ENCODE measurements around the gene SHANK3.

Gene SHANK3

GRCh38 chr22:50698546-50698945, 25.9 kb downstream of the SHANK3 start:
- FAIRE-seq, result no peak
- no peak for DNase-seq (ENCODE audit: low spot score)

GRCh38 chr22:50699001-50699755, 26.6 kb downstream of the SHANK3 start:
- no peak for DNase-seq (ENCODE audit: low spot score)
- FAIRE-seq, result no peak

GRCh38 chr22:50699756-50700386, 27.2 kb downstream of the SHANK3 start:
- DNase-seq (ENCODE audit: low spot score), result no peak
- no peak for FAIRE-seq

GRCh38 chr22:50700387-50701075, 27.9 kb downstream of the SHANK3 start:
- no peak for DNase-seq (ENCODE audit: low spot score)
- no peak for FAIRE-seq

GRCh38 chr22:50701076-50701419, 28.4 kb downstream of the SHANK3 start:
- no peak for DNase-seq (ENCODE audit: low spot score)
- FAIRE-seq, result no peak

GRCh38 chr22:50701428-50702154, 29.0 kb downstream of the SHANK3 start:
- no peak for FAIRE-seq
- no peak for DNase-seq (ENCODE audit: low spot score)

GRCh38 chr22:50702261-50702671, 29.6 kb downstream of the SHANK3 start:
- no peak for FAIRE-seq
- DNase-seq (ENCODE audit: low spot score), result no peak

- FAIRE-seq, result no peak
- no peak for DNase-seq (ENCODE audit: low spot score)
These were observed 30.4 kb downstream of the SHANK3 start for GRCh38 chr22:50702821-50703725.

- no peak for DNase-seq (ENCODE audit: low spot score)
- FAIRE-seq, result no peak
These were observed 31.3 kb downstream of the SHANK3 start for GRCh38 chr22:50703726-50704509.

- FAIRE-seq, result no peak
- no peak for DNase-seq (ENCODE audit: low spot score)
These were observed 32.0 kb downstream of the SHANK3 start for GRCh38 chr22:50704510-50705218.

GRCh38 chr22:50705219-50705691, 32.6 kb downstream of the SHANK3 start:
- no peak for FAIRE-seq
- DNase-seq (ENCODE audit: low spot score), result no peak

- DNase-seq (ENCODE audit: low spot score) (no peak), FAIRE-seq (no peak)
These were observed 33.3 kb downstream of the SHANK3 start for GRCh38 chr22:50705851-50706351.

GRCh38 chr22:50706481-50707125, 34.0 kb downstream of the SHANK3 start:
- no peak for DNase-seq (ENCODE audit: low spot score)
- FAIRE-seq, result no peak

- no peak for FAIRE-seq
- no peak for DNase-seq (ENCODE audit: low spot score)
These were observed 35.9 kb downstream of the SHANK3 start for GRCh38 chr22:50708474-50708873.

GRCh38 chr22:50708996-50709395, 36.4 kb downstream of the SHANK3 start:
- DNase-seq (ENCODE audit: low spot score), result no peak
- no peak for FAIRE-seq

GRCh38 chr22:50710221-50710620, 37.6 kb downstream of the SHANK3 start:
- FAIRE-seq, result no peak
- DNase-seq (ENCODE audit: low spot score), result no peak

- FAIRE-seq (no peak), DNase-seq (ENCODE audit: low spot score) (no peak)
These were observed 38.3 kb downstream of the SHANK3 start for GRCh38 chr22:50710886-50711285.

Data from RCC 7860 (cell line).